Choroid plexus epithelial cell (primary cell): Measurements from ENCODE around the gene SNF8.

ENCODE experiments used
- DNase-seq: peaks from one replicate; pipeline ENCODE4 v3.0.0-alpha.2; 2010; ENCODE audit warnings: low read depth
- H3K4me3 ChIP-seq: 2 replicates; pipeline ENCODE4 v1.5.1; 2011; ENCODE audit warnings: low read depth, mild to moderate bottlenecking, control low read depth, low read length, moderate library complexity
- CTCF ChIP-seq: conservative IDR thresholded peaks from 2 replicates; pipeline ENCODE4 v1.5.1; 2011; ENCODE audit warnings: low read depth, mild to moderate bottlenecking, control low read depth, inconsistent platforms, low read length, moderate library complexity

SNF8 gene

GRCh38 chr17:48930435-48930873 is 14.2 kb downstream of the SNF8 start:
- no peak for TF ChIP-seq CTCF
- H3K4me3 ChIP-seq = no peak overlapping the region
- no peak for DNase-seq

- TF ChIP-seq CTCF = no peak
- DNase-seq = no peak
- no peak overlapping the region for H3K4me3 ChIP-seq
These were observed 14.9 kb downstream of the SNF8 start for GRCh38 chr17:48929812-48930165.

GRCh38 chr17:48928876-48929811 is 15.5 kb downstream of the SNF8 start:
- DNase-seq = no peak
- H3K4me3 ChIP-seq = no peak overlapping the region
- no peak for TF ChIP-seq CTCF

- no peak overlapping the region for H3K4me3 ChIP-seq
- TF ChIP-seq CTCF = no peak
- DNase-seq = no peak
These were observed 16.5 kb downstream of the SNF8 start for GRCh38 chr17:48927978-48928745.

GRCh38 chr17:48925991-48926342 is 18.7 kb downstream of the SNF8 start:
- DNase-seq = no peak
- TF ChIP-seq CTCF = no peak
- no peak overlapping the region for H3K4me3 ChIP-seq

- H3K4me3 ChIP-seq = no peak overlapping the region
These were observed 19.2 kb downstream of the SNF8 start for GRCh38 chr17:48925251-48925990.

More at GRCh38 chr17:48925251-48925990, 19.2 kb downstream of the SNF8 start:
- TF ChIP-seq CTCF = no peak
- DNase-seq = no peak
